H1 (cell line): ENCODE results near the gene CXCR4. TPM values are rescaled to one million over a fixed set of nuclear protein-coding genes. Genes with fewer than 3 reads are reported as not detected.
A peak's percentile ranks its signal among the peaks of the same experiment; 100 is the strongest.

Experiments
- CTCF ChIA-PET: fragments of 300-600 bp; sonication (Branson Sonifier 250); formaldehyde crosslinking; loops from one replicate; lab custom pipeline; 2021; ENCODE audit not compliant: partially characterized antibody; lab: Charles Lee
- POLR2A ChIA-PET: fragments of 300-600 bp; sonication (Branson Sonifier 250); formaldehyde crosslinking; loops from one replicate; lab custom pipeline; 2021; ENCODE audit warnings: inconsistent platforms; ENCODE audit not compliant: partially characterized antibody; lab: Charles Lee
- DNase-seq, 2 experiments: peaks; one replicate each; pipeline versions ENCODE4 v3.0.0 to v3.0.0-alpha.2; 2010 to 2022; ENCODE audit warnings: low spot score in 2 of 2, low read depth in 1 of 2, mixed read lengths in 1 of 2
- FAIRE-seq: peaks from 2 replicates; lab custom pipeline; 2011; peaks lifted over from hg19 to GRCh38; lab: Jason Lieb, UNC
- H2AFZ ChIP-seq: 2 replicates; pipeline ENCODE4 v1.8.1; 2012; ENCODE audit warnings: low read length, inconsistent platforms
- H2AK5ac ChIP-seq: 2 replicates; pipeline ENCODE4 v1.6.1; 2013; ENCODE audit warnings: low read depth, low read length
- H2BK120ac ChIP-seq: replicated peaks from 2 replicates; pipeline ENCODE3; 2013; ENCODE audit warnings: low read depth, low read length, inconsistent platforms
- H2BK12ac ChIP-seq: 2 replicates; pipeline ENCODE4 v1.6.1; 2013; ENCODE audit warnings: low read depth, low read length
- H2BK15ac ChIP-seq: 2 replicates; pipeline ENCODE4 v1.6.1; 2013; ENCODE audit warnings: low read length
- H2BK20ac ChIP-seq: 2 replicates; pipeline ENCODE4 v1.6.1; 2013; ENCODE audit warnings: low read length
- H2BK5ac ChIP-seq: 2 replicates; pipeline ENCODE4 v1.6.1; 2013; ENCODE audit warnings: low read depth, low read length
- H3K14ac ChIP-seq: 2 replicates; pipeline ENCODE4 v1.6.1; 2013; ENCODE audit warnings: inconsistent platforms; ENCODE audit not compliant: insufficient read length
- H3K18ac ChIP-seq: 2 replicates; pipeline ENCODE4 v1.6.1; 2013; ENCODE audit warnings: low read length; ENCODE audit errors: extremely low read depth
- H3K23ac ChIP-seq: 2 replicates; pipeline ENCODE4 v1.6.1; 2013; ENCODE audit warnings: inconsistent platforms; ENCODE audit not compliant: insufficient read length
- H3K23me2 ChIP-seq: 2 replicates; pipeline ENCODE4 v1.6.1; 2013; ENCODE audit warnings: low read depth, low read length
- H3K27ac ChIP-seq: 2 replicates; pipeline ENCODE4 v1.6.1; 2011; ENCODE audit warnings: low read depth, low read length, inconsistent platforms
- H3K27me3 ChIP-seq, 4 experiments: replicated peaks in 1 of 4; 1 replicate in 1 of 4; 2 replicates in 3 of 4; pipeline versions ENCODE4 v1.6.1 to v1.8.1; 2011 to 2013; ENCODE audit warnings: low read length in 3 of 4, mild to moderate bottlenecking in 3 of 4, inconsistent platforms in 2 of 4, mixed read lengths in 2 of 4, moderate library complexity in 1 of 4; ENCODE audit not compliant: control insufficient read depth in 3 of 4, insufficient read depth in 3 of 4; ENCODE audit errors: extremely low read depth in 1 of 4
- H3K36me3 ChIP-seq, 4 experiments: 2 replicates each; pipeline versions ENCODE4 v1.6.1 to v1.8.1; 2011 to 2013; ENCODE audit warnings: mild to moderate bottlenecking in 4 of 4, low read length in 3 of 4, moderate library complexity in 2 of 4, control low read depth in 1 of 4, inconsistent platforms in 1 of 4; ENCODE audit not compliant: insufficient read depth in 4 of 4, control insufficient read depth in 2 of 4
- H3K4ac ChIP-seq: replicated peaks from 2 replicates; pipeline ENCODE3; 2013; ENCODE audit warnings: low read length, low read depth, mixed read lengths, inconsistent platforms; ENCODE audit not compliant: insufficient read length
- H3K4me1 ChIP-seq, 4 experiments: replicated peaks in 1 of 4; 1 replicate in 1 of 4; 2 replicates in 3 of 4; pipeline versions ENCODE4 v1.6.1 to v1.8.1; 2011 to 2013; ENCODE audit warnings: low read length in 3 of 4, inconsistent platforms in 2 of 4, mixed read lengths in 1 of 4; ENCODE audit not compliant: insufficient read depth in 4 of 4, control insufficient read depth in 3 of 4
- H3K4me2 ChIP-seq, 2 experiments: 2 replicates each; pipeline versions ENCODE4 v1.6.1 to v1.8.1; 2011 to 2013; ENCODE audit warnings: low read depth in 2 of 2, low read length in 2 of 2, control low read depth in 1 of 2, inconsistent platforms in 1 of 2, mild to moderate bottlenecking in 1 of 2; ENCODE audit not compliant: insufficient read depth in 1 of 2
- H3K4me3 ChIP-seq, 4 experiments: fragments of 200-600, 300-600 bp in 1 of 4; sonication (generic), shearing (Covaris generic), sonication (Bioruptor Twin) in 1 of 4; 2 replicates each; pipeline versions ENCODE4 v1.5.1 to v1.8.1; 2011 to 2016; ENCODE audit warnings: low read length in 4 of 4, low read depth in 3 of 4, control low read depth in 2 of 4, inconsistent platforms in 2 of 4, mild to moderate bottlenecking in 2 of 4, mixed read lengths in 1 of 4, moderate library complexity in 1 of 4; ENCODE audit not compliant: insufficient read depth in 2 of 4; ENCODE audit errors: extremely low read depth in 1 of 4
- H3K56ac ChIP-seq: replicated peaks from 2 replicates; pipeline ENCODE3; 2013; ENCODE audit warnings: low read depth, mild to moderate bottlenecking, mixed read lengths, low read length, inconsistent platforms; ENCODE audit not compliant: insufficient read length
- H3K79me1 ChIP-seq: 2 replicates; pipeline ENCODE4 v1.6.1; 2013; ENCODE audit warnings: low read depth, low read length, control low read depth
- H3K79me2 ChIP-seq, 2 experiments: 2 replicates each; pipeline versions ENCODE4 v1.6.1 to v1.8.1; 2012 to 2013; ENCODE audit warnings: low read length in 2 of 2, mild to moderate bottlenecking in 2 of 2, inconsistent platforms in 1 of 2; ENCODE audit not compliant: insufficient read depth in 2 of 2, control insufficient read depth in 1 of 2
- H3K9ac ChIP-seq, 4 experiments: replicated peaks in 1 of 4; 1 replicate in 1 of 4; 2 replicates in 3 of 4; pipeline versions ENCODE4 v1.6.1 to v1.8.1; 2011 to 2013; ENCODE audit warnings: low read depth in 3 of 4, low read length in 3 of 4, control low read depth in 2 of 4, mild to moderate bottlenecking in 2 of 4, moderate library complexity in 2 of 4, inconsistent platforms in 1 of 4; ENCODE audit errors: extremely low read depth in 1 of 4
- H3K9me3 ChIP-seq, 2 experiments: 2 replicates each; pipeline versions ENCODE4 v1.6.1 to v1.8.1; 2012 to 2013; ENCODE audit warnings: mild to moderate bottlenecking in 2 of 2, moderate library complexity in 2 of 2, control low read depth in 1 of 2, inconsistent platforms in 1 of 2, low read depth in 1 of 2, low read length in 1 of 2, mixed read lengths in 1 of 2; ENCODE audit not compliant: insufficient read depth in 2 of 2
- H4K20me1 ChIP-seq, 2 experiments: replicated peaks in 1 of 2; 2 replicates each; pipeline versions ENCODE3 to v1.8.1; 2011 to 2013; ENCODE audit warnings: inconsistent platforms in 2 of 2, low read length in 2 of 2, mild to moderate bottlenecking in 1 of 2; ENCODE audit not compliant: insufficient read depth in 2 of 2, control insufficient read depth in 1 of 2
- H4K5ac ChIP-seq: 2 replicates; pipeline ENCODE4 v1.6.1; 2013; ENCODE audit warnings: low read length, low read depth, mixed read lengths, inconsistent platforms; ENCODE audit not compliant: insufficient read length
- H4K8ac ChIP-seq: 2 replicates; pipeline ENCODE4 v1.8.0; 2013; ENCODE audit warnings: mild to moderate bottlenecking, moderate library complexity, low read length, inconsistent platforms; ENCODE audit not compliant: insufficient read depth; ENCODE audit errors: extremely low read depth
- H4K91ac ChIP-seq: replicated peaks from 2 replicates; pipeline ENCODE3; 2013; ENCODE audit warnings: low read length, mixed read lengths, inconsistent platforms; ENCODE audit not compliant: insufficient read length
- BRCA1 ChIP-seq: IDR thresholded peaks from 2 replicates; pipeline ENCODE4 v1.6.1; 2012; ENCODE audit warnings: low read depth, low read length, improper control_type of control experiment
- CEBPB ChIP-seq: IDR thresholded peaks from 2 replicates; pipeline ENCODE4 v1.6.1; 2012; ENCODE audit warnings: low read depth, low read length
- CHD1 ChIP-seq: IDR thresholded peaks from 2 replicates; pipeline ENCODE4 v1.6.1; 2012; ENCODE audit warnings: low read depth, low read length, improper control_type of control experiment
- MAX ChIP-seq: IDR thresholded peaks from 2 replicates; pipeline ENCODE4 v1.6.1; 2012; ENCODE audit warnings: inconsistent platforms
- POU5F1 ChIP-seq: IDR thresholded peaks from 2 replicates; pipeline ENCODE4 v1.6.1; 2011; ENCODE audit warnings: low read depth, mild to moderate bottlenecking, low read length, moderate library complexity
- SAP30 ChIP-seq: fragments of 300-600 bp; sonication (generic); IDR thresholded peaks from 2 replicates; pipeline ENCODE4 v1.7.1; 2012; ENCODE audit warnings: low read length, moderate library complexity, mild to moderate bottlenecking, inconsistent platforms; ENCODE audit not compliant: insufficient read depth, insufficient replicate concordance
- TBP ChIP-seq: IDR thresholded peaks from 2 replicates; pipeline ENCODE4 v1.6.1; 2011; ENCODE audit warnings: low read depth, low read length, improper control_type of control experiment
- WGBS, 2 experiments: shearing (Covaris generic) in 1 of 2; methylation state at CpG; one replicate each; pipeline versions ENCODE4 v1.1.6 to v1.1.7; 2013 to 2015; ENCODE audit warnings: low lambda C conversion rate in 2 of 2, mixed read lengths in 2 of 2, inconsistent platforms in 1 of 2, low coverage in 1 of 2, missing lambda C conversion rate in 1 of 2; ENCODE audit not compliant: insufficient replicate concordance in 2 of 2, insufficient coverage in 1 of 2, insufficient read length in 1 of 2; ENCODE audit errors: extremely low coverage in 1 of 2, missing lambda C conversion rate in 1 of 2; 5-methylcytosine and 5-hydroxymethylcytosine counted together
- polyA plus RNA-seq, 7 experiments: library from polyadenylated mRNA; depleted of rRNA in 3 of 7; stranded (reverse) in 5 of 7; unstranded in 2 of 7; fragments of >200 nt in 5 of 7; fragments of 200-250 nt in 2 of 7; gene quantifications; 1 replicate in 5 of 7; 2 replicates in 1 of 7; 4 replicates in 1 of 7; pipeline versions ENCODE4 v1.2.1 to v1.2.3, GENCODE V29; 2011 to 2013; ENCODE audit warnings: missing spikeins in 2 of 7, mixed read lengths in 2 of 7
- total RNA-seq: library from RNA; stranded (reverse); fragmentation: NEBNext Ultra II Directional; extraction: Animal tissue kit (Norgen Biotek cat#: 25700); gene quantifications from 2 replicates; pipeline ENCODE4 v1.2.1, GENCODE V29; 2021

CXCR4 gene
- total and polyA plus RNA-seq, 2 of the 8 experiments (the other 6 are each of a cell fraction or from before 2014, with no cell fraction given), result 1.8 to 2.8 TPM

DNA sequence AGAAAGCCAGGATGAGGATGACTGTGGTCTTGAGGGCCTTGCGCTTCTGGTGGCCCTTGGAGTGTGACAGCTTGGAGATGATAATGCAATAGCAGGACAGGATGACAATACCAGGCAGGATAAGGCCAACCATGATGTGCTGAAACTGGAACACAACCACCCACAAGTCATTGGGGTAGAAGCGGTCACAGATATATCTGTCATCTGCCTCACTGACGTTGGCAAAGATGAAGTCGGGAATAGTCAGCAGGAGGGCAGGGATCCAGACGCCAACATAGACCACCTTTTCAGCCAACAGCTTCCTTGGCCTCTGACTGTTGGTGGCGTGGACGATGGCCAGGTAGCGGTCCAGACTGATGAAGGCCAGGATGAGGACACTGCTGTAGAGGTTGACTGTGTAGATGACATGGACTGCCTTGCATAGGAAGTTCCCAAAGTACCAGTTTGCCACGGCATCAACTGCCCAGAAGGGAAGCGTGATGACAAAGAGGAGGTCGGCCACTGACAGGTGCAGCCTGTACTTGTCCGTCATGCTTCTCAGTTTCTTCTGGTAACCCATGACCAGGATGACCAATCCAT, 2.7 kb downstream of the CXCR4 start:
- Histone ChIP-seq H2BK20ac (no peak overlapping the region), H3K56ac (no peak overlapping the region), H3K4ac (no peak overlapping the region), H3K79me2 (no peaks in the 10 kb centered on the region), H3K9me3 (no peaks in the 10 kb centered on the region), H3K18ac (no peak overlapping the region), H4K91ac (no peak overlapping the region), H3K79me1 (no peaks in the 10 kb centered on the region), H3K14ac (no peak overlapping the region), H3K36me3 (0 out of 8 replicates have a peak, but pooled peaks cover 0 to 2% (median 0%) of the 10 kb centered on the region in 4 experiments), H2BK12ac (no peak overlapping the region), H4K8ac (no peak overlapping the region; the same call in 1 of the 2 replicates), H4K5ac (no peak overlapping the region), H3K9ac (no peak overlapping the region), H4K20me1 (peaks cover 0 to 5% of the 10 kb centered on the region in 2 experiments), H3K23ac (no peak overlapping the region), H3K4me1 (peaks cover 0 to 8% (median under 1%) of the 10 kb centered on the region in 4 experiments; a peak in 5 of 7 replicates), H2AFZ (no peak overlapping the region), H2AK5ac (no peak overlapping the region), H3K4me2 (peak overlapping the region in 1 of 2 experiments; percentile 97; a peak in 1 of 4 replicates), H3K23me2 (peaks cover 23% of the 10 kb centered on the region), H2BK5ac (no peak overlapping the region), H2BK15ac (no peak overlapping the region), H3K27ac (no peak overlapping the region), H2BK120ac (no peak overlapping the region), H3K27me3 (peaks cover 10 to 48% (median 41%) of the 10 kb centered on the region in 4 experiments), H3K4me3 (no peak overlapping the region)
- ChIA-PET CTCF (no interaction called here), POLR2A (no interaction called here)
- TF ChIP-seq TBP (no peak), CEBPB (no peak), POU5F1 (no peak), CHD1 (no peak), SAP30 (no peak), BRCA1 (no peak), MAX (no peak)
- DNase-seq, result no peak
- 88% methylated on average over 12 of the region's 12 CpGs; no CpG with 5 or more reads in 1 of the 2 experiments for WGBS, 2 experiments
- no peak for FAIRE-seq
